ENCODE measurements around the gene TMEM161A. TPM values are rescaled to one million over a fixed set of nuclear protein-coding genes. Genes with fewer than 3 reads are reported as not detected.

Gene TMEM161A
- total RNA-seq, 1 donor from 2014 or later: 13.3 TPM

DNA sequence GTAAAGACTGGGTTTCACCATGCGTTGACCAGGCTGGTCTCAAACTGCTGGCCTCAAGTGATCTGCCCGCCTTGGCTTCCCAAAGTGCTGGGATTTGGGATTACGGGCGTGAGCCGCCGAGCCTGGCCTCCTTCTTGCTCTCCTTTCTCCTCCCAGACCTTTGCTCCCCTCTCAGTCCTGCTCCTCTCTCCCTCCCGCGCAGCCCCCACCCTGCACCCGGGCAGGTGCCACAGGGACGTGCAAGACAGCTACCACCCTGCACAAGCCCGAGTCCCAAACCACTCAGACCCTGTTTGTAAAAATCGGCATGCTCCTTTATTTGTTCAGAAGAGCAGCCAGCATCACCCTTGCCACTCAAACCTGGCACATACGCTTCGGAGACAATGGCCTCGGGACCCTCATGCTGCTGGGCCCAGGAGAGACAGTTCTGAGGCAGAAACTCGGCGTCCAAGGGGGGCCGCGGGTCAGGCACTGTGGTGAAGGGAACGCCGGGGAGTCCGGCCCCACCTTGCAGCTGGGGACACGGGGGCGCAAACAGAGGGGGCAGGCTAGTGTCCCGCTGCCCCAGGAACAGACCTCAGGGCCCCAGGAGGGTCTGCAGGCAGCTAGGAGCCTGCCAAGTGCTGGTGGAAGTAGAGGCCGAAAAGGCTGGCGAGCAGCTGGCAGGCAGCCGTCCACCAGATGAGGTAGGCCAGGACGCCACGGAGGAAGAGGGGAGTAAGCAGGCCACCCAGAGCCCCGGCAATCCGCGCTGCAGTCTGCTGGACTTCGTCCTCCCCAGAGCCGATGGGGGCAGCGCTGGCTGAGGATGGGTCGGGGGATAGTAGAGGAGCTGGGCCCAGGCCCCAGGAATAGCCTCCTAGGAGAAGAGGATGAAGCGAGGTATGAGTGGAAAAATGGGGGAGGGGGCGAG, 18.7 kb downstream of the TMEM161A start:
- peaks cover 23% of the 10 kb centered on the region for H3K36me3 Mint-ChIP-seq
- peaks cover 5% of the 10 kb centered on the region for H3K4me1 ChIP-seq
- no peak for DNase-seq (ENCODE audit: low spot score)
- peaks cover 7% of the 10 kb centered on the region for H3F3A ChIP-seq (ENCODE audit: low read depth)
- peaks cover 4% of the 10 kb centered on the region for H3K27me3 Mint-ChIP-seq (ENCODE audit: insufficient read depth, low read depth)
- H2AFZ ChIP-seq (replicated peaks): no peak overlapping the region
- no peaks in the 10 kb centered on the region for H3K4me1 Mint-ChIP-seq
- H3K9ac ChIP-seq: no peak overlapping the region
- H3K4me3 Mint-ChIP-seq: peak overlapping the region; percentile 30
- H3K4me3 ChIP-seq: no peak overlapping the region
- H3K9me3 Mint-ChIP-seq: peaks cover 9% of the 10 kb centered on the region
- no peak overlapping the region for H3K4me2 ChIP-seq
- no peaks in the 10 kb centered on the region for H3K27me3 ChIP-seq
- TF ChIP-seq, protein P1, sequence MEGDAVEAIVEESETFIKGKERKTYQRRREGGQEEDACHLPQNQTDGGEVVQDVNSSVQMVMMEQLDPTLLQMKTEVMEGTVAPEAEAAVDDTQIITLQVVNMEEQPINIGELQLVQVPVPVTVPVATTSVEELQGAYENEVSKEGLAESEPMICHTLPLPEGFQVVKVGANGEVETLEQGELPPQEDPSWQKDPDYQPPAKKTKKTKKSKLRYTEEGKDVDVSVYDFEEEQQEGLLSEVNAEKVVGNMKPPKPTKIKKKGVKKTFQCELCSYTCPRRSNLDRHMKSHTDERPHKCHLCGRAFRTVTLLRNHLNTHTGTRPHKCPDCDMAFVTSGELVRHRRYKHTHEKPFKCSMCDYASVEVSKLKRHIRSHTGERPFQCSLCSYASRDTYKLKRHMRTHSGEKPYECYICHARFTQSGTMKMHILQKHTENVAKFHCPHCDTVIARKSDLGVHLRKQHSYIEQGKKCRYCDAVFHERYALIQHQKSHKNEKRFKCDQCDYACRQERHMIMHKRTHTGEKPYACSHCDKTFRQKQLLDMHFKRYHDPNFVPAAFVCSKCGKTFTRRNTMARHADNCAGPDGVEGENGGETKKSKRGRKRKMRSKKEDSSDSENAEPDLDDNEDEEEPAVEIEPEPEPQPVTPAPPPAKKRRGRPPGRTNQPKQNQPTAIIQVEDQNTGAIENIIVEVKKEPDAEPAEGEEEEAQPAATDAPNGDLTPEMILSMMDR (IDR thresholded peaks at IDR 0.05): no peak
- TF ChIP-seq EZH2 (IDR thresholded peaks at IDR 0.05) (no peak), EZH2phosphoT487 (IDR thresholded peaks at IDR 0.05) (no peak)
- no peak overlapping the region for H3K27ac ChIP-seq
- H4K20me1 ChIP-seq (ENCODE audit: low read depth): no peaks in the 10 kb centered on the region
- no peaks in the 10 kb centered on the region for H3K79me2 ChIP-seq (ENCODE audit: low read depth)
- H3K9me3 ChIP-seq (ENCODE audit: low read depth): no peaks in the 10 kb centered on the region
- H3K36me3 ChIP-seq: peaks cover 5% of the 10 kb centered on the region
- no peak overlapping the region for H3K27ac Mint-ChIP-seq

DNA sequence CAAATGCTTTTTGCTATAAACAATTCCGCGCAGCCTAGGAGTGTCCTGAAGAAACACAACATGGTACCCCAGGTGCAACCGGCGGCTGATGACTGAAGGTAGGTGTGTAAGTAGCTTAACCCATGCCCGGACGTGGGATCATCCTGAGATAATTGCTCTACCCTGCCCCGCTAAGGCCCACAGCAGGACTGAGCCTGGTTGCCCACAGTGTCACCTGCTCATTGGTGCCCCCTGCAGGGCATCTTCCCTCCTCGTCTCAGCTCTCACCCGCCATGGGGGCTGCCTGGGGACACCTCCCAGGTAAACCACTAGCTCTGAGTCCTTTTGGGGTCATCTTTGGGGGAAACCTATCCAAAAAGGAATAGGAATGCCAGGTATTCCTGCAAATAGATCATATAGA, 22.3 kb downstream of the TMEM161A start:
- TF ChIP-seq EZH2 (IDR thresholded peaks at IDR 0.05) (no peak), EZH2phosphoT487 (IDR thresholded peaks at IDR 0.05) (no peak)
- TF ChIP-seq, protein P1 (IDR thresholded peaks at IDR 0.05): peak; percentile 63
- H3K4me1 ChIP-seq: peaks cover 13% of the 10 kb centered on the region
- no peak overlapping the region for H2AFZ ChIP-seq (replicated peaks)
- no peaks in the 10 kb centered on the region for H3K9me3 ChIP-seq (ENCODE audit: low read depth)
- H3K36me3 Mint-ChIP-seq: peaks cover 6% of the 10 kb centered on the region
- peak; percentile 72 for DNase-seq (ENCODE audit: low spot score)
- no peak overlapping the region for H3K9ac ChIP-seq
- peaks cover 3% of the 10 kb centered on the region for H3K27me3 ChIP-seq
- no peak overlapping the region for H3K4me2 ChIP-seq
- no peaks in the 10 kb centered on the region for H3K36me3 ChIP-seq
- no peak overlapping the region for H3K4me3 Mint-ChIP-seq
- no peak overlapping the region for H3K27ac Mint-ChIP-seq
- peaks cover 10% of the 10 kb centered on the region for H3K27me3 Mint-ChIP-seq (ENCODE audit: insufficient read depth, low read depth)
- H4K20me1 ChIP-seq (ENCODE audit: low read depth): no peaks in the 10 kb centered on the region
- no peak overlapping the region for H3K27ac ChIP-seq
- H3K9me3 Mint-ChIP-seq: no peaks in the 10 kb centered on the region
- H3F3A ChIP-seq (ENCODE audit: low read depth): peaks cover 20% of the 10 kb centered on the region
- no peak overlapping the region for H3K4me3 ChIP-seq
- H3K4me1 Mint-ChIP-seq: peaks cover 19% of the 10 kb centered on the region
- H3K79me2 ChIP-seq (ENCODE audit: low read depth): no peaks in the 10 kb centered on the region

DNA sequence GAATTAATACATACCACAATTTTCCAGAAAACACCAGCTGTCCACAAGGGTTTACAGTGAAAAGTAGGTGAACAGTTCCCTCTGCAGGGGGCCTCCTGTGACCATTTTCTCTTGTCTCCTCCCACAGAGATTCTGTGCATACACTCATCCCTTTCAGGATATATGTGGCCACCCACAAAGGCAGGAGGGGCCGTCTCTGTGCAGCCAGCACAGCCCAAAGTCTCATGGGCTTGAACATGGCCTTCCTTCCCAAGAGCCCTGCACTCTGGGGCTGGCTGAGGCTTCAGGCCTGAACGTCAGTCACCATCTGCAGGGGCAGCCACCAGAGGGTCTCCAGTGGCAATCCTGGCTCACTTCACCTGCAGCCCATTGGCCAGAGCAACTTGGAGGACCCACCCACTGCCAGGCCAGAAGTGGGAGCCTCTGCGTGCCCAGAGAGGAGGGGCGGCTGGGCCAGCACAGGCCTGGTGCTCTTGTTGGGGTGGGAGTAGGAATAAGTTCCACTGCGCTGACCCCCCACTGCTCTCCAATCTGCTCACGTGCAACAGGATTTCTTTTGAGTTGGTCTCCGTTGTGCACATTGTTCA, 25.1 kb downstream of the TMEM161A start:
- H3K79me2 ChIP-seq (ENCODE audit: low read depth): no peaks in the 10 kb centered on the region
- peak overlapping the region; percentile 90 for H3K27ac Mint-ChIP-seq
- H3F3A ChIP-seq (ENCODE audit: low read depth): peaks cover 13% of the 10 kb centered on the region
- H3K4me3 Mint-ChIP-seq: no peak overlapping the region
- H3K4me1 Mint-ChIP-seq: peaks cover 21% of the 10 kb centered on the region
- H3K4me1 ChIP-seq: peaks cover 8% of the 10 kb centered on the region
- H3K4me2 ChIP-seq: no peak overlapping the region
- H3K36me3 Mint-ChIP-seq: peaks cover 3% of the 10 kb centered on the region
- DNase-seq (ENCODE audit: low spot score): peak; percentile 64
- H3K27ac ChIP-seq: no peak overlapping the region
- H3K36me3 ChIP-seq: no peaks in the 10 kb centered on the region
- H3K9ac ChIP-seq: no peak overlapping the region
- peaks cover 12% of the 10 kb centered on the region for H3K27me3 ChIP-seq
- H3K9me3 Mint-ChIP-seq: no peaks in the 10 kb centered on the region
- no peaks in the 10 kb centered on the region for H4K20me1 ChIP-seq (ENCODE audit: low read depth)
- no peaks in the 10 kb centered on the region for H3K9me3 ChIP-seq (ENCODE audit: low read depth)
- no peak overlapping the region for H2AFZ ChIP-seq (replicated peaks)
- TF ChIP-seq, protein P1 (IDR thresholded peaks at IDR 0.05): no peak
- no peak for TF ChIP-seq EZH2 (IDR thresholded peaks at IDR 0.05)
- TF ChIP-seq EZH2phosphoT487 (IDR thresholded peaks at IDR 0.05): no peak
- H3K27me3 Mint-ChIP-seq (ENCODE audit: insufficient read depth, low read depth): peaks cover 9% of the 10 kb centered on the region
- H3K4me3 ChIP-seq: no peak overlapping the region

Measured in neural progenitor cell (in vitro differentiated cells).